Limb (tissue), 2 donors: ENCODE measurements around the gene KLF15.

ENCODE experiments used
- DNase-seq, 2 donors: peaks; one replicate each; pipeline ENCODE4 v3.0.0-alpha.2; 2016; ENCODE audit errors: extremely low spot score in 2 of 2

Gene KLF15

DNA sequence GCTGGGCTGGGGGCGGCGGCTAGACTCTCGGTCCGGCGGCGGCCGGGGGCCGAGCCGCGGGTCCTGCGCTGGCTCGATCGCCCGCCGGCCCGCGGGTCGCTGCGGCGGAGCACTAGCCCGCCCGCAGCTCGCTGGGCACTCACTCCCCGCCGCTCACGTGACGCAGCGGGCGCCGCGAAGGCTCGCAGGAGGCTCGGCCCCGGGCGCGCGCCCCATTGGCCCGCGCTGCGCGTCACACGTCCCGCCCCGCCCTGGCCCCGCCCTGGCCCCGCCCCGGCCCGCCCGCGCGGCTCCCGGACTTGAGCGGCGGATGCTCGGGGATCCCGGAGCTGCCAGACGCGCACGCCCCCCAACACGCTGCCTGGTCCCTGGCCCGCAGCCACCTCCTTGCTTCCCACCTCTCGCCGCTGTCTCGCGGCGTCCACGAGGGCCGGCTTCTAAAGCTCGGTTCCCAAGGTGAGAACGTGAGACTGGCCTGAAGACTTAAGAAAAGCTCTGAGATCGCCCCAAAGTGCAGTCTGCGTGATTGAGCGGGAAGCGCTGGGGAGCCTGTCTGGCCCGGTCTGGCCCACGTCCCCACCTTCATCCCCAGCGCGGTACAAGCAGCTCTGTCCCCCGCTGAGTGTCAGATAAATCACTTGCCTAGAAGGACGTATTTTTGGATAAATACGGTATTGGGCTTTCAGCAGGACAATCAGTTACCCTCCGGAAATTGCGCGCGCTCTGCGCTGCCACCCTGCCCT, at the start of gene KLF15:
Gene KLF15, minus strand, starts transcription at position 114 of the 743 bp plus-strand sequence. CDS start 4,486 bp downstream, outside the sequence.
- peak; percentile 67 to 94 for DNase-seq

DNA sequence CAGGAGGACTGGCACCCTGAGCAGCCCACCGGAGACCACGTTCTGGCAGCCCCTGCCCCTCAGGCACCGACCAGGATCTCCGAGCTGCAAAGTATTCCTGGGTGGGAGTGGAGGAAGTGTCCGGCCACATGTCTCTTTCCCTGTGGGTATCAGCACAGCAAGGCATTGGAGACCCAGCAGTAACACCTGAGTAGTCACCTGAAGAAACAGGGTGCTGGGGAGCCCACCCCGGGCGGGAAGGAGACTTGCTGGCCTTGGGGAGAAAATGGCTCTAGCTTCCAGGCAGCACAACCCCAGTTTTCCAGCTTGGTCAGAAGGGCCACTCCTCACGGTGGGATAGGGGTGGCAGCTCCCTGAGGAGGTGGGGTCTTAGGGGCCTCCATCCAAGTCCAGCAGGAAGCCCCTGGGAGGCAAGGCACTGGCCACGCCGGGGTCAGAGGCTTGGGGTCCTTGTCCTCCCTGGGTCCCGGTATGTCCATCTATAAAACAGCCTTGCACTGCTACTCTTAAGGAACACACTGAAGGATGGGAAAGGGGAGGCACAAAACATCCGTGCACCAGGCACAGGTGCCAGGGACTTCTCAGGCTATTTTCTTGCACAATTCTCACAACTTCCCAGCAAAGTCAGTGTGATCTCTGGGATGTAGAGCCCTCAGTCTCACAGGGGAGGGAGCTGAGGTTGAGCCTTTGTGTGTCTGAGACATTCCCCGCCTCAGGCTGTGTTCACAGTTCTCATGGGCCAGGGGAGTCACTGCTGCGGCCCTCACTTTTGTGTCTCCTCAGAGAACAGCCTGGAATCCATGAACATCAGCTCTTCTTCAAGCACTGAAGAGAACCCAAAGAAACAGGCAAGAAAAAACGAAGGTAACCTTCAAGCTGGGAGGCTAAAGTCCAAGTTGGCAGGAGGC, 49.4 kb upstream of the KLF15 start:
- peak in 1 of 2 donors; percentile 9 for DNase-seq

DNA sequence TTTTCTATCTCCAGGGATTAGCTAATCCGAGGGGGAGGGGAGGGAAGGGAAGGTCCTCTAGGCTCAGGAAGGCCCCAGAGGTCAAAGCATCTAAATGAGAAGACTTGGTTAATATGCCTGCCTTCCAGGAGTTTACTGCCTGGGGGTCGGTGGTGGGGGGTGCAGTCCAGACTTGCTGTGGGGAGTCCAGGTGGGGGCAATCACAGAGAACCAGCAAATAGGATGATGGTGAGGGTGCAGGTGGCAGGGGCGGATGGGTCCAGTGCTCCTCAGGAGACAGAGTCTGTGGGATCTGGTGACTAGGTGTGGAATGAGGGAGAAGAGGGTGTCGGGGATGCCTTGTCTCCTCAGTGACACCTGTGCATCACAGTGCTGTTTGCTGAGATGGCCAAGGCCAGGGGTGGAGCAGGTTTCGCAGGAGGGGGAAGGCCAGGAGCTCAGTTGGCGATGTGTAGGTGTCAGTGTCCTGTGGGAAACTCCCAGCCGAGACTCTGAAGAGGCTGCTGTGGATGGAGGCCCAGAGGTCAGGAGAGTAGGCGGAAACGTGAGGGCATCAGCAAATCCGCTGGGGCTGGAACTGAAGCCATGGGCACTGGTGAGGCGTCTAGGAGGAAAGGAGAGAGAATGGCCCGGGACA, 45.6 kb upstream of the KLF15 start:
- DNase-seq = no peak

DNA sequence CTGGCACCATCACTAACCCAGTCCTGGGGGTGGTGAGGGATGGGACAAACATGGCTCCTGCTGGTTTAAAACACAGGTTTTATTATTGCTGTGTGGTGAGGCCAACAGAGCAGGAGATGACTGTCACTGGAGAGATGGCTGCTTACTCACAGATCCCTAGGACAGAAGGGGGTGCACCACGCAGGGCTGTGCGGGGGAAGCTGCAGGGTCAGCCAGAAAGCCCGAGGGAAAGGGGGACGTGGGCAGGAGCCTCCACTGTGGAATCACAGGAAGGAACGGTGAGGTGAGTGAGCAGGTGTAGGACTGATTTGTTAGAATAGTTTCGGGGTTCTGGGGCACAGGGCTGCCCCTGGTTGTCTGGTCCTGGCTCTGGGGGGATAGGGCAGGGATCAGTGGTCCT, 45.0 kb upstream of the KLF15 start:
- no peak for DNase-seq

DNA sequence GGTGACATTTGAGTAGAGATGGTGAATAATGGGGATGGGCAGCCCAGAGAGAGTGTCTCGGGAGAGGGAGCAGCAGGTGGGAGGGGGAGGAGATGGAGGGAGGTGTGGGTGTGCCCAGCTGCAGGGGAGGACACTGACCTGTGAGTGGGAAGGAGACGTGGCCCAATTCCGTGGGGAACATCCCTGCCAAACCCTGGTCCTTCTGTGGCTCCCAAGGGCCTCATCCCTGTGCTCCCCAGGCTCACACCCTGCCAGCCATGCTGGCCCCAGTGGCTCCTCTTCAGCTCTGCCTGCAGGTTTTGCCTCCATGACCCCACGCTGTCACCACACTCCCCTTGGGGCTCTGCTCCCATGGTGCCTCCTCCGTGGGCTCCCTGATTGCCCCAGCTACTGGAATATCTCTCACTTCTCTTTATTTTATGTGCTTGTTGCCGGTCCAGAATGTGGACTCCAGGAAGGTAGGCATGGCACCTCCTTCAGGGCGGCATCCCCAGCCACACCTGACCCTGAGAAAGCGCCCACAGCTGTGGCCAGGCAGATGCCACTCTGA, 44.5 kb upstream of the KLF15 start:
- DNase-seq = no peak

DNA sequence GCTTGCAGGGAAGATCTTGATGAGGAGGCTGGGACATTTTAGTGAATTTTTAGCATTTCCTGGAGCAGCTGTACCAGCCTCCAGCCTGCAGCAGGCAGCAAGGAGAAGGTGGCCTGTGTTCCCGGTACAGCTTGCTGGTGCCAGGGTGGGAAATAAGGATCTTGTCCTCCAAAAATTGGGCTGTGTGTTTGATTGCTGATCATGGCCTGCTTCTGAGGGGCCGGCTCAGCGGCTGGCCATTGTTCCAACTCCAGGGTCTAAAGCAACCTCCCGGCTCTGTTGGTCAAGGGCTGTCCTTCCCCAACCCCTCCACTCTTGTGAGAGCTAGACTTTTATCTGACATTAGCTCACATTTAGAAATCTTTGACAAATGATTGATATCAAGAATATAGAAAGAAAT, 42.5 kb upstream of the KLF15 start:
- DNase-seq = no peak

DNA sequence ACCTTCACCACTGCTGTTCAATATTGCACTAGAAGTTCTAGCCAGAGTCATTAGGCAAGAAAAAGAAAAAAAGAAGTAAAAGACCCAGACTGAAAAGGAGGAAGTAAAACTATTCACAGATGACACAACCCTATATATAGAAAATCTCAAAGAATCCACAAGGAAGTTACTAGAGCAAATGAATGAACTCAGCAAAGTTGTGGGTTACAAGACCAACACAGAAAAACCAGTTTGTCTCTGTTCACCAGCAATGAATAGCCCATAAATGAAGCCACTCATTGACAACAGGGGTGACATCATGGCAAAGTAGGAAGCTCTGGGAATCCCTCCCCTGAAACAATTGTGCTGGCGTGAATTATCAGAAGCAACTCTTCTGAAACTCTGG, 42.1 kb upstream of the KLF15 start:
- DNase-seq = no peak

DNA sequence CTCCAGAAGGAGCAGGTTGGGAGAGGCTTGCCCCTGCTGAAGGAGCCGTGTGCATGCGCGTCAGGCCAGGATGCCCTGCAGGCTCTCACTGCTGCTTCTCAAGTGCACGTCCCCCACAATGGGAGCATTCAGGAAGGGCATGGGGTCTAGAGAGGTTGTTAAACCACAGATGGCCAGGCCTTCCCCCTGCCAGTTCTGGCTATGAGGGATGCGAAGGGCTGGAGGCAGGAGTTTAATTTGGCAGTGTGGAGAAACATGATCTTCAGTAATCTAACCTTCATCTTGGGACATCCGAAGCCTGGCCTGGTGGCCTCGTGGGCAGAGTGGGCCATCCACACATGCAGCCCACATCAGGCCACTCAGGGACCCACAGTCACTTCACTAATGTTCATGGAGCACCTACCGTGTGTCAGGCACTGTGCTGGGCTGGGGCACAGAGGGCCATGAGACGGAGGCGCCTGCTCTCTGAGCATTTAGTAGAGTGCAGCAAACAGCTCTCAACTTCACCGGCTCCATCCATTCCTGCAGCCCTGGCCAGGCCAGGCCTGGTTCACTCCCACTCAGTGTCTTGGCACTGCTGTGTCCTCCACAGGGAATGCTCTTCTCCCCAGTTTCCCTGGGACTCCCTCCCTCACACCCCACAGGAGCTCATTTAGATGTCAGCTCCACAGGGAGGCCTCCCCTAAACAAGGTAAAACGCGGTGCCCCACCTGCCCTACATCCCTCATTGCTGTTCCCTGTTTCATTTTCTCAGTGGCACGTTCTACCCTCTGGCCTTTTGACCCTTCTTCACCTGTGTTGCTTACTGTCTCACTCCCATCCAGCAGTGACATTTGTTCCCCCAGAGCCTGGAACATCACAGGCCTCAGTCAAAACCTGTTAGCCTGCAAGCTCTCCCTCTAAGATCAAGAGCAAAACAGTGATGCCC, 41.5 kb upstream of the KLF15 start:
- DNase-seq = no peak

DNA sequence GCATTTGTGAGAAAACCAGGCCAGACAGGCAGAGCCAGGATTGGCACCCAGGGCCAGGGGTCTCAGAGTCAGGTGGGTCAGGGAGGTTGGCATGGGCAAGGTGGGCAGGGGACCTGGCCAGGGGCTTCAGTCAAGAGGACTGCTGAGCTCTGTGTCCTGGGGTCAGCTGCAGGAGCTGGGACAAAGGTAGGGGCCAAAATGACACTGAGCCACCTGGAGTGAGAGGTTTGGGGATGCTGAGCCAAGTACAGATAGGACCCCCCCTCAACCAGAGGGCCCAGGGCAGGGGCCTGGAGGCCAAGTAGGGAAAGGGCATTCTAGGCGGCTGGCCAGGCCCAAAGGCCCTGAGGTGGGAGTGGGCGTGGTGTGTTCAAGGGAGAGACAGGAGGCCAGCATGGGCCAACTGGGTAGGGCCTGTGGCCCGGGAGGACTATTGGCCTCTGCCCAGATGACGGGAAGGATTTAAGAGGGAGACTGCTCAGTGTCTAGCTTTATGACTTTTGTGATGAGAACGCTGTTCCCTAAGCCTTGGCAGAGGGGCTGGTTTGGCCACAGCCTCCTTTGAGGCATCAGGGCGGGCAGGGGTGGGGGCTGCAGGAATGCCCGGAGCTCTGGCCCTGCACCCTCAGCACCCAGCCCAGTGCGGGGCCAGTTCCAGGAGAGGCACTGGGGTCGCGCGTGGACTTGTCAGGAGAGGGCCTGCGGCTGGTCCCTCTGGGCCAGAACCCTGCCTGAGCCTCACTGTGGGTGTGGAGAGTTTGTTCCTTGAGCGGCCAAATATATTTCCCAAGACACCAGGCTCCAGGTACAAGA, 40.6 kb upstream of the KLF15 start:
- no peak for DNase-seq

DNA sequence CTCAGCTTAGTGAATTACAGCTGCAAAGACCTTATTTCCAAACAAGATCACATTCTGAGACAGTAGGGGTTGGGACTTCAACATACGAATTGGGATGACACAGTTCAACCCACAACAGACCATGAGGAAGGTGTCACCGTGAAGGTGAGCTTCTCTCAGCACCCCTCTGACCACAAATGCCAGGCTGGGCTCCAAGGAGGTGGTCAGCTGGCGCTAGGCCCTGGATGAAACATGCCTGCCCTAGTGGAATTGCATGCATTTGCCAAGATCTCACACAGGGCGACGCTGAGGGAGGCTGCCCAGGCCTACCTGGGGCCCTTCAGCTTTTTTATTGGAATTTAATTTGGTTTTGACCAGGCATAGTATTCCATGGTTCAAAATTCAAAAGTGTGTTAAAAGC, 39.3 kb upstream of the KLF15 start:
- DNase-seq = no peak

DNA sequence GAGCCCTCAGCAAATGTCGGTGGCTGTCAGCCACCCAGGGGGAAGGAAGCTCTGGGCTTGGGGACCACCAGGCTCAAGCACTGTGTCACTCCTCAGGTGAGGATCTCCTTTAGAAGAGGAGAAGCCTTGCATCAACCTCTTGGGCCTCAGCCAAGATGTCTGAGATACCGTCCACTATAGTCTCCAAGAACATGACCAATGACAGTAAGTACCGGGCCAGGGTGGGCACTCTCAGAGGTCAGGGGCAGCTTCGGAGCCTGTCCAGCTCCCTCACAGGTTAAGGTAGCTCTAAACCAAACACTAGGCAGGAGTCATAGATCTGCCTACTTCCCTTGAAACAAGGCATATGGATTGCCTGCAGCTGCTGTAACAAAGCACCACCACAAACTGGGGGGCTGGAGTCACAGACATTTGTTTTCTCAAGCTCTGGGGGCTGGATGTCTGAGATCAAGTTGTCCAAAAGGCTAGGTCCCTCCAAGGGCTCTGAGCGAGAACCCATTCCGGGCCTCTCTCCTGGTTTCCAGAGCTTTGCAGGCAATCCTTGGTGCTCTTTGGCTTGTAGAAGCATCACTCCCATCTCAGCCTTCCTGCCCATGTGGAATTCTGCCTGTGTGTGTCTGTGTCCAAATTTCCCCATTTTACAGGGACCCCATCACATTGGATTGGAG, 38.8 kb upstream of the KLF15 start:
- DNase-seq = no peak

DNA sequence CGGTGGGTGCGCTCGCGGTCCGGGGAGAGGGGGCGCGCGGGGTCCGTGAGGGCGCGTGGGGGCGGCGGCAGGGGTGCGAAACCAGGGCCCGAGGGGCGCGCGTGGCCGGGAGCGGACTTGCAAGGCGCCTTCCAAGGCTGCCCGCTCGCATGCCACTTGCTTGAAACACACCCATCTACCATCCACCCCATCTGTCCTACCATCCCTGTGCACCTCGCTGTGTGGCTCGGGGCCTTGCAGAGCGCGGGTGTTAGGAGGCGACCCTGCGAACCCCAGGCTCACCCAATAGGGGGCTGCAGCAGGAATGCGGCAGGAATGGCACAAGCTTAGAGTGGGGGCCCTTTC, 37.7 kb upstream of the KLF15 start:
- no peak for DNase-seq

DNA sequence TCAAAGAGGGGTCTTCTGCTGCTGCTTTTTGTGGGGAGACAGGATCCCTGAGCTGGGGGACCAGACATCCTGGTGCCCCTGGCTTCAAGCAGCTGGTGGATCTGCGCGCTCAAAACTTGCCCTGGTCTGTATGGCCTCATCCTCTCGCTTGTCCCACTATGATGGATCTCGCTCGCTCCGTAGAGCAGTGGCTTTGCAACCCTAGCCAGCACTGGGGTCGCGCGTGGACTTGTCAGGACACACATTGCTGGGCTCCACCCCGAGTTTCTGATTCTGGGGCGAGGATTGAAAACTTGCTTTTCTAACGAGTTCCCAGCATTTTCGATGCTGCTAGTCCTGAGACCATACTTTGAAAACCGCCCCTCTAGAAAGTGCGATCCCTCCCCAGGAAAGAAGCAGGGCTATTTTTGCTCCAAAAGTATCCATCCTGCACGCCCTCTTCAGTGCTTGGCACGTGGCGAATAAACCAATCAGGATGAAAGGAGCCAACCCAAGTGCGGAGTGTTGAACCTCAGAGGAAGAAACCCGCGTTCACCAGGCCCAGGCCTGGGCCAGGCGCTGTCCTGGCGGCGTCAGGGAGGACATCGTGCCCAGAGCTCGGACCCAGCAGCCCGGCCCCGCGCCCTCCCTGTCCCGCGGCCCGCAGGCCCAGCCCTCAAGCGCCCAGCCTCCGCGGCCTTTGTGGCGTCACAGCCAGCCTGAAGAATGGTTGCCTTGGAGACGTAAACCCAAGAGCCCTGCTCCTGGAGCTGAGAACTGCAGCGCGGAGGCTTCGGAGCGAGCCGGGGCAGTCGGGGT, 37.2 kb upstream of the KLF15 start, which contains the start of gene CFAP100:
Gene CFAP100, plus strand, starts transcription at position 731 of the 798 bp plus-strand sequence. CDS start 1,092 bp downstream, outside the sequence.
- peak; percentile 11 to 75 for DNase-seq

DNA sequence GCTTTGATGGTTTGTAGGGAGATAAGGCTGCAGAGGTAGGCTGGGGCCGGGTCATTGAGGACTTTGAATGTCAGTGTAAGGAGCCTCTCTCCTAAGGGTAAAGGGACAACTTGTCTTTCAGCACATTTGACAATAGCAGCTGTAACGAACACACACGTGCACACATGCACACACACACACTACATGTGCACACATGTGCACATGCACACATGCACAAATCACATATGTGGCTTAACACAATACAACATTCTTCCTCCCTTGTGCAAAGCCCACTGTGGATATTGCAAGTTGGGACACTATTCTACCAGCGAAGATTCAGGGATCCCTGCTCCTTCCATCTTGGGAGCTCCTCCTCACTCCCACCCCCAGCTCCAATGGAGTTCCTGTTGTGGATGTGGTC, 36.4 kb upstream of the KLF15 start:
- DNase-seq = no peak

DNA sequence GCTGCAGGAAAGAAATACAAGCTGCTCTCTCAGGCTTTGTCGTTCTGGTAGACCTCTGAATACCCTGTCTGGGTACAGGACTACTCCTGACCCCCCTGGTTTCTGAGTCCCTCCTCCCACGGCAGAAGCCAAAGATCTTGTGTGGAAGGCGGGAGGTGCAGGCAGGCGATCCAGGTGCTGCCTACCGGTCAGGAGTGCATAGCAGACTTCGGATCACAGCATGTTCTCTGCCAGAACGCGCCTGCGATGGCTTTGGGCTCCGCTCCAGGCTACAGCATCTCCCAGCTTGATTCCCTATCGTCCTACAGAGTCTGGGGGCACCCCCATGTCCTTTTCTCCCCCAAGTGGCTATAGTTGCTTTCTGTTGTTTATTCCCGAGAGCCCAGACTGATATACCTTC, 35.0 kb upstream of the KLF15 start:
- no peak for DNase-seq

DNA sequence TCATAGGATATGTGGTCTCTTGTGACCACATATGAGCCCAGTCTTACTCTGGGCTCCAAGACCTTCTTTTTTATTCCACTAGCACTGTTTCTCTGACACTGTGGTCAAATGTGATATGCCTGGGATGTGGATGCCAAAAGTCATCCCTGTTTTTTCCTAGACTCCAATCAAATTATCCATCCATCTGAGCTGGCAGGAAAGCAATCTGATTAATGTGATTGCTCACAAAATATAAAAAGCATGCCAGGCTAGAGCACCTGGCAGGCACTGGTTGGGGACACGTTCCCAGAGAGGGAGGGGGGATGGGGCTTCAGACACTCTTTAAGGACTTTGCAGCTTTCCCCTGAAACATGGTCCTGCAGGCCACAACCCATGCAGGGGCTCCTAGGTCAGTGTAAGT, 34.4 kb upstream of the KLF15 start:
- DNase-seq = no peak

DNA sequence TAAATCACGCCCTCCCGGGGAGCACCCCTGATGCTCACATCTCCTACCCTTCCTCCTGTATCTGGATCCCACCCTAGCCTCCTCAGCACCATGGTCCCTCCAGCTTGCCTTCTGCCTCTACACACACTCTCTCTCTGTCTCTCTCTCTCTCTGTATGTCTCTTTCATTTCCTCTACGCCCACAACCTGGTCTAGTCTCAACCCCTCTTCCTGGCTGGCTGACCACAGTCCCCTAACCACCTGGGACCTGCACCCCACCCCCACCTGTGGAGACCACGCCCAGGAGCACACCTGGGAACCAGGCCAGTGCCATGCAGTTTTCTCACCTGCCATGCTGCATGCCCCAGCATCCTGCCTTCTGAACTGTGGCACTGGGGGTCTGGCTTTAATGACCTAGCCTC, 33.5 kb upstream of the KLF15 start:
- no peak for DNase-seq

DNA sequence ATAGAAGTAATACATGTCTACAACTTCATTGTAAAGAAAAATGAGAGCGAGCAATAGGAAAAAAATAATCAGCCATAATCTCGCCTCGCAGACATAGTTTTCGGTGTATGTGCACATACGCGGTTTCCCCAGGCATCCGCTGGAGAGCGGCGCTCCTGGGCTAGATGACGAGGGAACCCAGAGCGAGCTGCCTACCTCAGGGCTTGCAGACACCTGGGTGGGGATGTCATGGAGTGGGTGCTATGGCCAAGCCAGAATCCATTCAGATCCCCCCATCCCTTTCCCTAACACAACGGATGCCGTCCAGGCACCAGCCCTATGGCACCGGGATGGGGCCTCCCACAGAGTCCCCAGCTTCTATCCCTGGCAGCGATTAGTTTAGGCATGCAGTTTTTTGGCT, 33.0 kb upstream of the KLF15 start:
- DNase-seq = no peak

DNA sequence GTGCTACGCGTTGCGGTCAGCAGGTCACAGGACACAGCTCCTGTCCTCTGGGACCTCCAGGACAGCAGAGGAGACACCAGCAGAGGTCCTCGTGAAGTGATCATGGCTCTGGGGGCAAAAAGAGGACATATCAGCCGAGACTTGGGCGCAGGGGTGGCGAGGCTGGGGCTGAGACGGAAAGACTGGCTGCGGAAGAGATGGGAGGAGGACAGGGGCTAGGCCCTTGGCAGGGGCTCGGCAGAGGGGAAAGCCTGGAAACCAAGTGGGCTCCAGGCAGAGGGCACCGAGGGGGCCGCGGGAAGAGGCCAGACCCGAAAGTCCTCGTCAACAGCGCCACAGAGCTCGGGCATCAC, 32.6 kb upstream of the KLF15 start:
- DNase-seq = no peak
